ENCODE results near the gene PRSS56. TPM values are rescaled to one million over a fixed set of nuclear protein-coding genes. Genes with fewer than 3 reads are reported as not detected.

The PRSS56 gene
- total and polyA plus RNA-seq, 2 donors from 2014 or later: not detected

DNA sequence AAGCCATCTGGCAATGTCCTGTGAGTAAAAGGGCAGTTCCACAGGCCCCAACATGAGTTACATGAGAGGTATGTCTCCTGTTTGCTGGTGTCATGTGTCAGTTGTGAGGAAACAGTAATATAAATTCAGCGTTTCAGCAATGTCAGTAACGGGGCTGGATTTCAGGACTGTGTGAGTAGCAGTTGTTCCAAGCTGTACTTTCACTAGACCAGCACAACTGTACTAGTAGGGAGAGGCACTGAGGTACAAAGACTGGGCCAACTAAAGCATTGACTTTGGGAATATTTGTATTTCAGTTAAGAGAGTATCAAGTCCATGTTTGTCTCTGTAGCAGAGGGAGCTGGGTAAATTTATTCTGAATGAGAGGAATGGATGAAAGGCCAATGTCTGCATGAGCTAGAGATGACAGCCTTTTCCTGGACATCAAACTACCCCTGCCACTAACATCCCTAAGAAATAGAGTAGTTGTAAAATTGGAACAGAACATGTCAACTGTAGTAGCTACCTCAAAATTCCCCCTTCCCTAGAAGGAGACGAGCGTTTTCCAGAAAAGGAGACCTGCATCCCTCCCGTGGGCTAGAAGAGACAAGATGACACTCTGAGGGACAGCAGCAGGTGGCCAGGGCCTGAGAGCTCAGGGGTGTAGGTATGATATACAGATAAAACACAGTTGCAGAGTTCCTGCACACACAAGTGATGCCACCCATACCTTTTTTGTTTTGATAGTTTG, 54.7 kb downstream of the PRSS56 start:
- H3K27ac ChIP-seq (ENCODE audit: low read depth in 2 of 2, low read length in 2 of 2): no peak overlapping the region
- FAIRE-seq: no peak

More for the DNA sequence above, 54.7 kb downstream of the PRSS56 start:
- H3K36me3 ChIP-seq (ENCODE audit: control insufficient read depth in 2 of 3, insufficient read depth in 3 of 3, low read length in 3 of 3): peaks cover 0 to 9% (median 0%) of the 10 kb centered on the region in 3 donors
- peak overlapping the region in 1 of 3 donors; percentile 39 for H3K4me3 ChIP-seq (ENCODE audit: low read length in 3 of 3)
- peak in 2 of 5 donors; percentile 43 to 58 for DNase-seq
- peak overlapping the region in 1 of 3 donors; percentile 32 for H3K9ac ChIP-seq (ENCODE audit: low read length in 3 of 3)
- TF ChIP-seq, protein P1, sequence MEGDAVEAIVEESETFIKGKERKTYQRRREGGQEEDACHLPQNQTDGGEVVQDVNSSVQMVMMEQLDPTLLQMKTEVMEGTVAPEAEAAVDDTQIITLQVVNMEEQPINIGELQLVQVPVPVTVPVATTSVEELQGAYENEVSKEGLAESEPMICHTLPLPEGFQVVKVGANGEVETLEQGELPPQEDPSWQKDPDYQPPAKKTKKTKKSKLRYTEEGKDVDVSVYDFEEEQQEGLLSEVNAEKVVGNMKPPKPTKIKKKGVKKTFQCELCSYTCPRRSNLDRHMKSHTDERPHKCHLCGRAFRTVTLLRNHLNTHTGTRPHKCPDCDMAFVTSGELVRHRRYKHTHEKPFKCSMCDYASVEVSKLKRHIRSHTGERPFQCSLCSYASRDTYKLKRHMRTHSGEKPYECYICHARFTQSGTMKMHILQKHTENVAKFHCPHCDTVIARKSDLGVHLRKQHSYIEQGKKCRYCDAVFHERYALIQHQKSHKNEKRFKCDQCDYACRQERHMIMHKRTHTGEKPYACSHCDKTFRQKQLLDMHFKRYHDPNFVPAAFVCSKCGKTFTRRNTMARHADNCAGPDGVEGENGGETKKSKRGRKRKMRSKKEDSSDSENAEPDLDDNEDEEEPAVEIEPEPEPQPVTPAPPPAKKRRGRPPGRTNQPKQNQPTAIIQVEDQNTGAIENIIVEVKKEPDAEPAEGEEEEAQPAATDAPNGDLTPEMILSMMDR (IDR thresholded peaks at IDR 0.05; ENCODE audit: borderline replicate concordance, extremely low read depth, insufficient read depth): no peak
- no peaks in the 10 kb centered on the region for H3K9me3 ChIP-seq (ENCODE audit: control insufficient read depth in 2 of 3, insufficient read depth in 1 of 3, low read length in 3 of 3)
- peaks cover 4 to 38% (median 7%) of the 10 kb centered on the region in 3 donors for H3K4me1 ChIP-seq (ENCODE audit: control insufficient read depth in 2 of 3, insufficient read depth in 2 of 3, low read depth in 1 of 3, low read length in 3 of 3)
- intact Hi-C loops (cut with DNase I): no loop called here
- H3K27me3 ChIP-seq (ENCODE audit: control insufficient read depth, insufficient read depth, low read length): no peaks in the 10 kb centered on the region

Other genes starting within 250 kb of the PRSS56 start
- not detected for gene ALPP, start 141.6 kb upstream of the PRSS56 start, total RNA-seq
- gene ALPP, start 141.6 kb upstream of the PRSS56 start, polyA plus RNA-seq (ENCODE audit: insufficient read depth, low read depth, low replicate concordance): not detected
- gene ALPG, start 113.5 kb upstream of the PRSS56 start, total RNA-seq: not detected
- gene ALPG, start 113.5 kb upstream of the PRSS56 start, polyA plus RNA-seq (ENCODE audit: insufficient read depth, low read depth, low replicate concordance): not detected
- 0.09 TPM for gene ALPI, start 64.2 kb upstream of the PRSS56 start, total RNA-seq
- gene ALPI, start 64.2 kb upstream of the PRSS56 start, polyA plus RNA-seq (ENCODE audit: insufficient read depth, low read depth, low replicate concordance): 0.49 TPM
- 6.7 TPM for gene ECEL1, start 32.6 kb upstream of the PRSS56 start, total RNA-seq
- gene ECEL1, start 32.6 kb upstream of the PRSS56 start, polyA plus RNA-seq (ENCODE audit: insufficient read depth, low read depth, low replicate concordance): 8.5 TPM
- not detected for gene CHRND, start 5.8 kb downstream of the PRSS56 start, total RNA-seq
- not detected for gene CHRND, start 5.8 kb downstream of the PRSS56 start, polyA plus RNA-seq (ENCODE audit: insufficient read depth, low read depth, low replicate concordance)
- gene CHRNG, start 19.3 kb downstream of the PRSS56 start, total RNA-seq: not detected
- not detected for gene CHRNG, start 19.3 kb downstream of the PRSS56 start, polyA plus RNA-seq (ENCODE audit: insufficient read depth, low read depth, low replicate concordance)
- 7.0 TPM for gene TIGD1, start 30.2 kb downstream of the PRSS56 start, total RNA-seq
- gene TIGD1, start 30.2 kb downstream of the PRSS56 start, polyA plus RNA-seq (ENCODE audit: insufficient read depth, low read depth, low replicate concordance): 4.8 TPM
- 79.2 TPM for gene EIF4E2, start 30.3 kb downstream of the PRSS56 start, total RNA-seq
- 78.3 TPM for gene EIF4E2, start 30.3 kb downstream of the PRSS56 start, polyA plus RNA-seq (ENCODE audit: insufficient read depth, low read depth, low replicate concordance)
- gene EFHD1, start 113.2 kb downstream of the PRSS56 start, total RNA-seq: 129 TPM
- 280 TPM for gene EFHD1, start 113.2 kb downstream of the PRSS56 start, polyA plus RNA-seq (ENCODE audit: insufficient read depth, low read depth, low replicate concordance)
- gene GIGYF2, start 176.9 kb downstream of the PRSS56 start, total RNA-seq: 79.8 TPM
- 13.5 TPM for gene GIGYF2, start 176.9 kb downstream of the PRSS56 start, polyA plus RNA-seq (ENCODE audit: insufficient read depth, low read depth, low replicate concordance)

Measured in kidney (tissue), 14 donors.